Progenitor cell of endocrine pancreas (in vitro differentiated cells): ENCODE measurements around the gene PXK. TPM values are rescaled to one million over a fixed set of nuclear protein-coding genes. Genes with fewer than 3 reads are reported as not detected.

Experiments used
- DNase-seq: peaks from one replicate; pipeline ENCODE4 v3.0.0; 2021; ENCODE audit warnings: low spot score; ENCODE audit not compliant: unreplicated experiment
- H3K27ac Mint-ChIP-seq: 2 replicates; pipeline ENCODE4 v1.8.0; 2021; ENCODE audit warnings: mild to moderate bottlenecking, moderate library complexity, mixed read lengths
- H3K27me3 Mint-ChIP-seq: 2 replicates; pipeline ENCODE4 v1.8.0; 2021; ENCODE audit warnings: mixed read lengths
- H3K36me3 Mint-ChIP-seq: 2 replicates; pipeline ENCODE4 v1.8.0; 2022; ENCODE audit warnings: mixed read lengths; ENCODE audit not compliant: insufficient read depth
- H3K4me1 Mint-ChIP-seq: 2 replicates; pipeline ENCODE4 v1.8.0; 2021; ENCODE audit warnings: low read depth, mixed read lengths
- H3K4me3 Mint-ChIP-seq: 2 replicates; pipeline ENCODE4 v1.8.0; 2021; ENCODE audit warnings: low read depth, mild to moderate bottlenecking, moderate library complexity, mixed read lengths
- H3K9me3 Mint-ChIP-seq: 2 replicates; pipeline ENCODE4 v1.8.0; 2021; ENCODE audit warnings: low read depth, mixed read lengths
- total RNA-seq: library from RNA; stranded (reverse); gene quantifications from 2 replicates; pipeline ENCODE4 v1.2.1, GENCODE V29; 2021
- TF ChIP-seq, protein P1 (sequence below): fragments of 200-600 bp; sonication (generic); IDR thresholded peaks from one replicate; pipeline ENCODE4 v1.5.0; 2021; ENCODE audit warnings: antibody characterized with exemption, mild to moderate bottlenecking; ENCODE audit not compliant: unreplicated experiment

Gene PXK
- total RNA-seq, 1 donor from 2014 or later = 12.5 TPM

DNA sequence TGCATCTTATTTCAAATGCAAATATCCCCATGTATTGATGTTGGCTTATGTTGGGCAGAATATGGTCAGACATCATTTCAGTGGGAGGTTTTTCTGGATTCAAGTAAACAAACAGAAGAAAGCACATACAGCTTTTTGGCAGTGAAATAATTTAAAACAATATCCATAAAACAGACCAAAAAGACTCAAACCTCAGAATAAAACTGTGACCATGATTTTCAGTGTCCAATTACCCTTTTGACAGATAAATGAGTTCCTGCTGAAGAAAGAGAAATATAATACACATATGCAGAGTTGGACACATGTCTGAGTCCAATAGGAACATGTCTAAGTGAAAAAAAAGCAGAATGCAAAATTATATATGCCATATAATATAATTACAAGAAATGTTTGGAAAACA, 39.1 kb downstream of the PXK start:
- no peak for DNase-seq
- H3K9me3 Mint-ChIP-seq = peaks cover 2% of the 10 kb centered on the region
- H3K36me3 Mint-ChIP-seq = peaks cover 2% of the 10 kb centered on the region
- peaks cover 10% of the 10 kb centered on the region for H3K4me1 Mint-ChIP-seq
- no peaks in the 10 kb centered on the region for H3K27me3 Mint-ChIP-seq
- no peak overlapping the region for H3K27ac Mint-ChIP-seq
- TF ChIP-seq, protein P1, sequence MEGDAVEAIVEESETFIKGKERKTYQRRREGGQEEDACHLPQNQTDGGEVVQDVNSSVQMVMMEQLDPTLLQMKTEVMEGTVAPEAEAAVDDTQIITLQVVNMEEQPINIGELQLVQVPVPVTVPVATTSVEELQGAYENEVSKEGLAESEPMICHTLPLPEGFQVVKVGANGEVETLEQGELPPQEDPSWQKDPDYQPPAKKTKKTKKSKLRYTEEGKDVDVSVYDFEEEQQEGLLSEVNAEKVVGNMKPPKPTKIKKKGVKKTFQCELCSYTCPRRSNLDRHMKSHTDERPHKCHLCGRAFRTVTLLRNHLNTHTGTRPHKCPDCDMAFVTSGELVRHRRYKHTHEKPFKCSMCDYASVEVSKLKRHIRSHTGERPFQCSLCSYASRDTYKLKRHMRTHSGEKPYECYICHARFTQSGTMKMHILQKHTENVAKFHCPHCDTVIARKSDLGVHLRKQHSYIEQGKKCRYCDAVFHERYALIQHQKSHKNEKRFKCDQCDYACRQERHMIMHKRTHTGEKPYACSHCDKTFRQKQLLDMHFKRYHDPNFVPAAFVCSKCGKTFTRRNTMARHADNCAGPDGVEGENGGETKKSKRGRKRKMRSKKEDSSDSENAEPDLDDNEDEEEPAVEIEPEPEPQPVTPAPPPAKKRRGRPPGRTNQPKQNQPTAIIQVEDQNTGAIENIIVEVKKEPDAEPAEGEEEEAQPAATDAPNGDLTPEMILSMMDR = no peak
- H3K4me3 Mint-ChIP-seq = no peak overlapping the region

DNA sequence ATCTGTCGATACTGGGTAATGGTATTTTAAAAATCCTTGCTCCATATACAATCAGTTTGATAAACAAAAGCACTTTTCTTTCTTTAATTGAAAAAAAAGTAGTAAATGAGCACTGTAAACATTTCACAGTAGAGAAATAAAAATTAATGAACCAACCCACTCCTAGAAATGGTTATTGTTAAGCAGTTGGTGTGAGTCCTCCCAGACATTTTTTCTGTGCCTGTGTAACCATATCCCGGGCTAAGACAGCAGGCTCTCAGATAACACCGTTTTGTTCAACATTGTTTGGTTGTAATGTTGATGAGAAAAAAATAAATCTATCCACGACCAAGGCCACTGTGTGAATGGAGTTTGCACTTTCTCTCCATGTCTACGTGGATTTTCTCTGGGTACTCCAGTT, 42.6 kb downstream of the PXK start:
- no peak overlapping the region for H3K4me3 Mint-ChIP-seq
- H3K27me3 Mint-ChIP-seq = no peaks in the 10 kb centered on the region
- no peaks in the 10 kb centered on the region for H3K9me3 Mint-ChIP-seq
- peaks cover 2% of the 10 kb centered on the region for H3K36me3 Mint-ChIP-seq
- H3K27ac Mint-ChIP-seq = no peak overlapping the region
- no peak for DNase-seq
- TF ChIP-seq, protein P1 = no peak
- H3K4me1 Mint-ChIP-seq = peaks cover 12% of the 10 kb centered on the region

DNA sequence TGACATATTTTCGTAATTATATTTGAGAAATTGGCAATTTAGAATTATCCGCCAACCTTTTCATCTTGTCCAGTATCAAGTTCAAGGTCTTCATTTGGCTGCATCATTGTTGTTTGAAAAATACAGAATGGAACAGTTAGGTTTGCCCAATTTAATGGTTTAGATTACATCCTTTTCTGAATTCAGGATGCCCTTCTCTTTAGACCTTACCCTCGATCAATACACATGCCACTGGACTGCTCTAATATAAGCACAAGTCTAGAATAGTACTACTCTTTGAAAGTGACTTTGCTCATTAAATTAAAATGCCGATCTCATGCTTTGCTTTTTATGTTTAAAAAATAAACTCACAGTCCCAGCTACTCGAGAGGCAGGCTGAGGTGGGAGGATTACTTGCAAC, 44.5 kb downstream of the PXK start:
- no peaks in the 10 kb centered on the region for H3K27me3 Mint-ChIP-seq
- H3K36me3 Mint-ChIP-seq = peaks cover 2% of the 10 kb centered on the region
- no peak overlapping the region for H3K4me3 Mint-ChIP-seq
- TF ChIP-seq, protein P1 = no peak
- peaks cover 12% of the 10 kb centered on the region for H3K4me1 Mint-ChIP-seq
- H3K9me3 Mint-ChIP-seq = no peaks in the 10 kb centered on the region
- DNase-seq = no peak
- H3K27ac Mint-ChIP-seq = no peak overlapping the region

DNA sequence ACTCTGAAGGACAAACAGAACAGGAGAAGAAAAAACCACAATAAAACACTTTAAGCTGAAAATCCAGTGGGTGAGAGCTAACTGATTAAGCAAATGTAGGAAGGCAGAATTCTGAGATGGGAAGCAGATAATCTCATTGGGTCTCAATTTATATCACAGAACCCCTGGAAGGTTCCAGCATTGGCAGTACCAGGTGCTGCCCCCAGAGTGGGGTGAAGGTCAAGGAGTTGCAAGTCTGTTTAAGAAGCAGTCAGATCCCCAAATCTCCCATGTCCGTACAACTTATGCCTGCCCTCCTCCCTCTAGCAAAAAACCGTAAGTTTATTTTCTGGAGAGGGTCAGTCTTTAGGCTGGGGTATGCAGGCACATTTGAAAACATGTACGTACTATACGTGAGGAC, 45.1 kb downstream of the PXK start:
- peaks cover 2% of the 10 kb centered on the region for H3K36me3 Mint-ChIP-seq
- DNase-seq = no peak
- H3K4me1 Mint-ChIP-seq = peaks cover 12% of the 10 kb centered on the region
- TF ChIP-seq, protein P1 = no peak
- no peak overlapping the region for H3K4me3 Mint-ChIP-seq
- no peaks in the 10 kb centered on the region for H3K9me3 Mint-ChIP-seq
- no peaks in the 10 kb centered on the region for H3K27me3 Mint-ChIP-seq
- H3K27ac Mint-ChIP-seq = no peak overlapping the region

DNA sequence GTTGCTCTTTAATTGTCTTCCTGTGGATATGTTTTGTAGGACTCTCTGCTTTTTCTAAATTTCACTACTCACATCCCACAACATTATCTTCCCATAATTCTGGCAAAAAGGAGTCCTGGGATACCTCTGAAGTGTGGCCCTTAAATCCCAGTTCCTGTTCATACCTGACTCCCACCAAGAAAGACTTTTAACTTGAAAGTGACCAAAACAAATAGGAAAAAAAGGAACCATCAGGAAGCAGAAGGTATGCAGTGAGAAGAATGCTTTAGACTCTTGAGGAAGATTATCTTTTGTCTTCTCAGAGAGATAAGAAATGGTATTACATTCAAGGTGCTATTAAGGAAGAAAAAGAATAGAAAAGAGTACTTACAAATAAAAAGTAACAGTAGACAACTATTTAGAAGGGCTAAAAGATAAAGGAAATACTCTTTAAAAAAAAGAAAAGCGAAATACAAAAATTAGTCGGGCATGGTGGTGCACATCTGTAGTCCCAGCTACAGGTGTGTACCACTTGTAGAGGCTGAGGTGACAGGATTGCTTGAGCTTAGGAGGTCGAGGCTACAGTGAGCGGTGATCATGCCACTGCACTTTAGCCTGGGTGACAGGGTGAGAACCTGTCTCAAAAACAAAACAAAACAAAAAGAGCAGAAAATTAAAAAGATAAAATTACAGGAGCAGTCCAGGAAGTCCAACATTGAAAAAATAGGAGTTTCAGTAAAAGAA, 46.8 kb downstream of the PXK start:
- Mint-ChIP-seq H3K9me3 (no peaks in the 10 kb centered on the region), H3K4me1 (peaks cover 12% of the 10 kb centered on the region), H3K36me3 (no peaks in the 10 kb centered on the region), H3K27ac (no peak overlapping the region), H3K27me3 (no peaks in the 10 kb centered on the region), H3K4me3 (no peak overlapping the region)
- no peak for DNase-seq
- TF ChIP-seq, protein P1 = no peak
